ENCODE measurements around the gene PPFIBP1. TPM values are rescaled to one million over a fixed set of nuclear protein-coding genes. Genes with fewer than 3 reads are reported as not detected.
"Not testable (repeated sequence)": the region's sequence is repeated elsewhere in the genome, so short reads cannot be mapped to it uniquely, and the experiment has no call there.

Gene PPFIBP1
- total RNA-seq, 1 experiment from 2014 or later, result 82.3 TPM

DNA sequence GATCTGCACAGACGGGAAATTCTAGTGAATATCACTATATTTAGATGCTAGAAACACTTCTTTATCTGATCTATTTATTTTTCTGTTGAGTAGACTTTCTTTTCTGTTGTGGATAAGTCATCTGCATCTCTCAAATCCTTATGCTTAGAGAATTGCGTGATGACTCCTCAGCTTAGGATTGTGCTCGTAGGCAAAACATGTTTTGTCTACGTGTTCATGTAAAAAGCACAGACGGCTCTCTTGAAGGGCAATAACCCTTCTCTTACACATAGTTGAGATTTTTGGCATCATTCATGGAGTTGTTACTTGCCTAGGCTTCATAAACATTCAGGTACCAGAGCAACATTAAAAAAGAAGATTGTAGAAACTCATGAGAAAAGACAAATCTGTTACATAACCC lies 18.6 kb downstream of the PPFIBP1 start:
- no peak for DNase-seq (ENCODE audit: low spot score)

DNA sequence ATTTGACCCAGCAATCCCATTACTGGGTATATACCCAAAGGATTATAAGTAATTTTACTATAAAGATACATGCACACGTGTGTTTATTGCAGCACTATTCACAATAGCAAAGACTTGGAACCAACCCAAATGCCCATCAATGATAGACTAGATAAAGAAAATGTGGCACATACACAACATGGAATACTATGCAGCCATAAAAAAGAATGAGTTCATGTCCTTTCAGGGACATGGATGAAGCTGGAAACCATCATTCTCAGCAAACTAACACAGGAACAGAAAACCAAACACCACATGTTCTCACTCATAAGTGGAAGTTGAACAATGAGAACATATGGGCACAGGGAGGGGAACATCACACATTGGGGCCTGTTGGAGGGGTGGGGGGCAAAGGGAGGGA lies 20.9 kb downstream of the PPFIBP1 start:
- not testable (repeated sequence) for DNase-seq (ENCODE audit: low spot score)

DNA sequence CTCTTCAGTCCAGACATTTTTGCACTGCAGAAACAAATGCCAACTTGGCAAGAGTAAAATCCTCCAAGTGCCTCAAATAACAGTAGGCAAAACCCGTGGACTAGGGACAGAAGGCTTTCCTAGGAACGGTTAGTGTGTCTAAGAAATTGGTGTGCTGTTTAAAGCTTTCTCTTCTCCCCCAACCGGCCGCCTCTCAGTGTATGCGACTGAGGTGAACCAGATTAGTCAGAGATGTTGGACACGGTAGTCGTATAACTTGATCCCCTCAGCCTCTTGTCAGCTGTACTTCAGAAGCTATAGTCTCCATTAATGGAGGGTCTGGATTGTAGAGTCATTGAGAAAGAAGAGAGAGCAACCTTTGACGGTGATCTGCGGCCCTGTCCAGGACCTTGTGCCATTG lies 21.7 kb downstream of the PPFIBP1 start:
- no peak for DNase-seq (ENCODE audit: low spot score)

DNA sequence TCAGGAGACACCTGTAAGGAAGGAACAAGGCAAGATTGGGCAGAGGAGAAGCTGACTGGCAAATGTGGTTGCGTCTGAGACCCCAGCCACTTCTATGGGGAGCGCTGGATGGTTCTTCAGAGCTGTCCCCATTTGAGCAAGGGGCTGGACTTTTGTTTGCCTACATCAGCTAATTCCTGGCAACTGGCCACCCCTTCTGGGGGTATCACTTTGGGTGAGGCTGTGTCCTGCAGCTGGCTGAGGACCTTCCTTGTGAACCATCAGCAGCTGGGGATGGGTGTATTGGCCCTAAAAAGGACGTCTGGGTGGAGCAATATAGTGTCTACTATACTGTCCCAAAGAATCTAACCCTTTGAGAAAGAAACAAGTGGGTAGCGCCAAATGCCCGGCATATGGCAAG lies 23.6 kb downstream of the PPFIBP1 start:
- DNase-seq (ENCODE audit: low spot score), result no peak

DNA sequence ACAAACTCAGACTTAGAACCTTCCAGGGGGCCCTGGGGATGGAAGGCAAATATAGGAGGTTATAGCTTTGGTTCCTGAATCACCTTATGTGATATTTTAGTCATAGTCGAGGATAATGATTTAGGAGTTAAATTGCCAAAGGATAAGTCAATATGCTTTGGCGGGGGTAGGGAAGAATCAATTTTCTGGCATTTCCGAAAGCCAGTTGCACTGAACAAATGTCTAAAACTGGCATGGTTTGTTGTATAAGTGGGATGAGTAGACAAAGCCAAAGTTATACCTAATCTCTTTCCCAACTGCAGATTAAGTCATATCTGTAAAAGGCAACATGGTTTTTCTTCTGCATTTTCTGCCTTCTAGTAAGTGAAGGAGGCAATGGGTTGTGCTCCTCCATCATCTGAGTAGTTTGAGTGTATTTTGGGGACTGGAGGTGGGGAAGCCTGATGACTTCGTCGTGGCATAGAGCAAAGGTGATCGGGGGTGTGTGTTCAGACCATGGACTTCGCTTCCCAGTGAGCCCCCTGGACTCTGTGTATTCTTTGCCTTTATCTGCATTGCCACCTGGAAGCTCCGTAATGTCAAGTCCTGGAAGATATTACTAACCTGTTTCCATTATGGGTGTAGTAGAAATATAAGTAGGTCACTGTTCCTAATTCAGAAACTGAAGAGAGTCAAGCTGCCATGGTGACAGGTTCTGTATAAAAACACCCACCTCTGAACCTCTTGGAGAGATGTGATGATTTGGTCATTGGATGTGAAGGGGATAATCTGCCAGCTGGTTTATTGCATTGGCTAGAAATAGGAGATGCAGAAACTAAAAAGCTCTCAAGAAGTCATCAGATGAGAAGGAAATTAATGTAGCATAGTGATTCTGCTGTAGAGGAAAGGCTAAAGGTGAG lies 24.5 kb downstream of the PPFIBP1 start:
- no peak for DNase-seq (ENCODE audit: low spot score)

DNA sequence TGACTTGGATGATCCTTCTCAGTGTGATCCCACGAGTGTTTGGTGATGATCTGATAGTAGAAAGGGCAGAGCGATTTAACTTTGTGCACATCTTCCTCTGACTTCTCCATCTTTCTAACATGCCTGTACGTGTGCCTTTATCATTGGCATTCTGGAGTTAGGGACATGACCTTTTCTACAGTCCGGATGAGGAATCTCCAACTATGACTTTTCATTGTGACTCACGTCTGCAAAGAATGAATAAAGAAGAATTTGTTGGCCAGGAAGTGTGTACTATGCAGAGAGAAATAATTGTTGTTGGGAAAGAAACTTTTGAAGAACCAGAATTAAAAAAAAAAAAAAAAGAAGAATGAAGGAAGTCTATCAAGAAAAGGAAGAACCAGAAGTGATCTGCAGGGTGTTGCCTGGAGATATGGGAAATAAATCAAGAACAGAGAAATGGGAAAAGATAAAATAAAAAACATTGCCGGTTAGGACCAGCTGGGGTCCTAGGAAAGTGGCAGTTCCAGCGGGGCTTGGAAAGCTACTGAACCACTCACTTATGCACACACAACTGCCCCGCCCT lies 25.3 kb downstream of the PPFIBP1 start:
- peak; percentile 83 for DNase-seq (ENCODE audit: low spot score)

DNA sequence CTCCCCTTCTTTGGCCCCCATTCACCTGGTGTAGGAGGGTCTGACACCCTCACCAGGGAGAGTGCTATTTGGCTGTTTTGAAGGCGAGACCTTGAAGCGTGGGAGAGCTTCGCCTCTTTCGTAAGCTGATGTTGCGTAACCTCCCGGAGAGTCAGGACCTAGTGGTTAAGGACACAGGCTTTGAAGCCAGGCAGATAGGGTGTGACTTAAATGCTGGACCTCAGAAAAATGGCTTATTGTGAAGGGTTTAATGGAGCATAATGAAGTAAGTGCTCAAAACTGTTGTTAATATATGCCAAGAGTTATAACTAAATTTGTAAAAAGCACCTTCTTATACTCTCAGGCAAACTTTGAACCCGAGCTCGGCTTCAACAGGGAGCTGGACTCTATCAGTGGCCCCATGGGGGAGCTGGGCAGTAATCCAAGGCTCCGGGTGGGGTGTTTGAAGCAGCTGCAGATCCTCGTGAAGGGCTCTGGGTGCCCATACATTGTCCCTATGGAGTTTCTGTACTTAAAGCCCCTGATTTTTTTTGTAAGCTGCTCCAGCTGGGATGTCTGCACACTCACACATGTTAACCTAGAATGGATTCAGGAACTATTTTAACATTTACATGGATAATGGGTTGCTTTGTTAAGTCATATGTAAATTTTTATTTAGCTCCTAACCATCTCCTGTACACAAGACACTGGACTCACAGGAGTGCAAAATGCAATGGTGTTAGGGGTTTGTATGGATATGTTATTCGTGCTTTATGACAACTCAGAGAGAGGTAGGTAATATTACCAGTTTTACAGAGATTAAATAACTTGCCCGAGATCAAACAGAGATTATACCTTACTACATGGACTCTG lies 26.0 kb downstream of the PPFIBP1 start:
- peak; percentile 89 for DNase-seq (ENCODE audit: low spot score)

DNA sequence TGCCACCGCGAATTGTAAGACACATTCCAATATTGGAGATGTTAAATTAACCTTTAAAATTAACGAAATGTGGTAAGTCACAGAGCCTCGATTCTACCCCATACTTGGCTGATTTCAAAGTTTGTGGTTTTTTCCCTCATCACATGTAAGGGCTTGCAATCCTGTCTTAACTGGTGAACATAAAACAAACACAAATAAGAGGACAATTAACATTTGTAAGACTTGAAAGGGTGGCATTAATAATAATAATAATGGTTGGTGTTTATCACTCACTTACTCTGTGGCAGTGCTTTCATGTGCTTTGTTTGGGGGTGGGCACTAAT lies 26.6 kb downstream of the PPFIBP1 start:
- DNase-seq (ENCODE audit: low spot score), result no peak

DNA sequence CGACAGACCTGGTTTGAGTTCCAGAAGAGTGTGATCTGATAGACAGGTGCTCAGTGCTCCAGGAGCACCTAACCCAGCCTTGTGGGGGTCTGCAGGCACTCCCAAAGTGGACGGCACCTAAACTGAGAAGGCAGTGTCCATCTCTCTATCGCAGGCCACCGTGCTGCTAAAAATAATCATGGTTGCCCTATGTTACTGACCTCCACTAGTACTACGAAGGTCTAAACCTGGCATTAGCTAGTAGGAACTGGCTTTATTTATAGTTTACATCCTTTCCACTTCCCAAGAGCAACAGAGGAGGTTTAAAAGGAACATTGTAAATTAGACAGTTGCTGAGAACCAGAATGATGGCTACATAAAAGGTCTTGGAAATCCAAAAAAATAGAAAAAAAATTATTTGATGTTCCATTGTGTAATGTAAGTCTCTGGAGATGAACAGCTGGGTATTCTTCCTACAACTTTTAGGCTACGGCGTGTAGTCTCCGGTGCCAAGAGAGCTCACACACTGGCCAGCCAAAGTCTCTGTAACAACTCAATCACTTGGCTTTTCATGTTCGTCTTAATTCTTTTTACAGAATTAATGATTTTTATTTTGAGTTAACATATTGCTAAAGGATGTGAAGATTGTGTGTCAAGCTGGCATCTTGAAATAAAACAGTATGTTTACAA lies 27.3 kb downstream of the PPFIBP1 start:
- DNase-seq (ENCODE audit: low spot score), result no peak

DNA sequence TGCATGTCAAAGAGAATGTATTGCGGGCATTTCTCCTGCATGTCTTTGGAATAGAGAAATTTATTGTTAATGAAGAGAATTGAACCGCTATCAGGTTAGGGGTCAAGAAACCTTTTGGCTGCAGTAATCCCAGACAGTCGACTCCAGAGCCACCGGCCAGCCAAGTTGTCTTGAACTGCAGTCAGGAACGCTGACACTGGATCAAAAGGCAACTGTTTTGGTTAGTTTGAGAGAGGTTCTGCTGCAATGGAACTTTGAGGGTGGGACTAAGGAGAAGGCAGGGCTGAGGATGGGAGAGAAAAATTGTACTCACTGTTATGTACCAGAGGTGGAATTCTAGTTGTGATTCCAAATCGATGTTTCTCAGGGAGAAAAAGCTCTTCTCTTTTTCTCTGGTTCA lies 28.2 kb downstream of the PPFIBP1 start:
- no peak for DNase-seq (ENCODE audit: low spot score)

DNA sequence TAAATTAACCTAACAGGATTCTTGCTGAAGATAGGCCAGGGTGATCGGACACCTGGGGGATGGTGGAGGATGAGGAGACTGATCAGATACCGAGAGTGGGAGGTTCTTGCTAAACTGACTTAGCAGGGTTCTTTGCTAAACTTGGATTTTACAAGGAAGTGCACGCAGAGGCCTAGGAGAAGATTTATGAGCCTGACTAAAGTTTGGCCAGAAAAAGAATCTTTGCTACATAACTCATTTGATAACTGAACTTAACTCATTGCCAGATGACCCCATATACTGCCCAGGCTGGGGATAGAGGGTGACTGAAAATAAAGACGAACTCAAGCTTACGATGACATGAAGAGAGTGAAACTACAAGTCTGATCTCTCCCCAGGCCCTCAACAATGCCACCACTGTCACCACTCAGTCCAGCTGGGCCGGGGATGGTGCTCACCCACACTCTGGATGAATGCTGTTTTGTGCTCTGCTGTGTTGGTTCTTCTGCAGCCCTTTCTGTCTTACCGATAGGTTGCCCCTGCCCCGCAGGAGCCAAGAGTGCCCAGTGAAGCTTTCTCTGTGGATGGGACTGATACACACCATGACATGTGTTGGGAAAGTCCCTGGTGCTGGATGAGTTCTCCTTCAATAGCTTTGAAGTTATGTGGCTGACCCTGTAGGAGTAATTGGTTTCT lies 29.0 kb downstream of the PPFIBP1 start:
- DNase-seq (ENCODE audit: low spot score), result peak; percentile 27

DNA sequence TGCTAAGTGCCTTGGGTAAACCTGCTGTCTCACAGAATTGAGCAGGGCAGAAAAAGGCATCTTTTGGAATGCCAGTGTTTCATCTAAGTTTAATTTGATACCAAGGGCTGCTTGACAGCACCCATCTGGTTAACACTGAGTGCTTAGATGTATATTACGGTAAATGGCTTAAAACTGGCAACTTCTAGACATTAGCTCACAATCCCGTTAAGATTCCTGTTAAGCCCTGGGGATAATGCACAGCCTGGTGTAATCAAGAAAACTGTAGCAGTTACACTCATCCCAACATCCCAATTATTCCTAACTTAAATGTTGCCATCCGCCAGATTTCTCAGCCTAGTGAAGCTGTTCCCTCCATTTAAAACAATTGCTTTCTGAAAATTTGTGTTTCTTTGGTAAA lies 29.9 kb downstream of the PPFIBP1 start:
- DNase-seq (ENCODE audit: low spot score), result no peak

DNA sequence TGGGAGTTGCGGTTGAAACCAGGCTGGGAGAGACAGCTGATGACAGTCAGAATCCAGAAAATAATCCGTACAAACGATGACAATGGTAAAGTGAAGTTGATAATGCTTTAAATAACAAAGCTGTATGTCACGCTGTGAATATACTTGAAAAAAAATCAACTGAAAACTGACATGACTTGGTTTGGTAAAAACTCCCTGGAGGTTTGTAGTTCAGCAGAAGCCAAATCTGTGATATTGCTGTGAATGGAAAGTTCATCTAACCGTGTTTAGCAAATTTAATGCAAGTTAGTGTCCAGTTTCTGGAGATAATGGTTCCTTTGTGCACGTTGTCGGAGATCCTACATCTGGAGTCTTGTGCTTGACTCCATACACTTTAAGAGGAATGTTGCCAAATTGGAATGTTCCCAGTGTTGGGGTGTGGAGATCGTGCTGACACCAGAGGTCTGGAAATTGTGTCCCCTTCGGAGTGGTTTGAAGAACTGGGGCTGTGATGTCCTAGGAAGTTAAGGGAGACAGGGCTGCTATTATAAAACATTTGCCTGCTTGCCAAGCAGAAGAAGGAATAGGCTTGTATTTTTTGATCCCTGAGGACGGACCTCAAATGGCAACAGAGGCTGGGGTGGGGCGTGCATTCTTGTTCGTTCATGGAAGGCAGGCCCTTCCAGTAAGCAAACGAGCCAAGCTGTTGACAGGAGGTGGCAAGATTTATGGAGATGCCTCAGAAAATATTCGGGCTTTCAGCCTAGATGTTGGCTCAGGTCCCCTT lies 30.6 kb downstream of the PPFIBP1 start:
- DNase-seq (ENCODE audit: low spot score), result peak; percentile 72

DNA sequence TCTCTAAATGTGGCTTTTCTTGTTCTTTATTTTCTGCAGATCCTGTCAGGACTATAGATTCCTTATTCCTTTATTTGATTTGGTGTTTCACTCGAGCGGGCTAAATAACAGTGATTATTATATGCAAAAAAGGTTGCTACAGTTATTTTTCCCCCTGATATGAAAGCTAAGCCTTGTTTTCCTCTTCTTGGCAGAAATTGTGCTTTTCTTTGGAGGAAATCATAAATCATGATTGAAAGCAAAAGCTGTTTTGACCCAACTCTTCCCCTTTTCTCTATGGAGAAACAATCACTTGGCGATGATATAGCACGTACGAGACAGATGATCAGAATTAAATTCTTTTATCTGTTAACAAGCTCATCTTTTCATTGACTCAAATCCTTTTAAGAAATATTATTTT lies 31.4 kb downstream of the PPFIBP1 start:
- DNase-seq (ENCODE audit: low spot score), result peak; percentile 22

DNA sequence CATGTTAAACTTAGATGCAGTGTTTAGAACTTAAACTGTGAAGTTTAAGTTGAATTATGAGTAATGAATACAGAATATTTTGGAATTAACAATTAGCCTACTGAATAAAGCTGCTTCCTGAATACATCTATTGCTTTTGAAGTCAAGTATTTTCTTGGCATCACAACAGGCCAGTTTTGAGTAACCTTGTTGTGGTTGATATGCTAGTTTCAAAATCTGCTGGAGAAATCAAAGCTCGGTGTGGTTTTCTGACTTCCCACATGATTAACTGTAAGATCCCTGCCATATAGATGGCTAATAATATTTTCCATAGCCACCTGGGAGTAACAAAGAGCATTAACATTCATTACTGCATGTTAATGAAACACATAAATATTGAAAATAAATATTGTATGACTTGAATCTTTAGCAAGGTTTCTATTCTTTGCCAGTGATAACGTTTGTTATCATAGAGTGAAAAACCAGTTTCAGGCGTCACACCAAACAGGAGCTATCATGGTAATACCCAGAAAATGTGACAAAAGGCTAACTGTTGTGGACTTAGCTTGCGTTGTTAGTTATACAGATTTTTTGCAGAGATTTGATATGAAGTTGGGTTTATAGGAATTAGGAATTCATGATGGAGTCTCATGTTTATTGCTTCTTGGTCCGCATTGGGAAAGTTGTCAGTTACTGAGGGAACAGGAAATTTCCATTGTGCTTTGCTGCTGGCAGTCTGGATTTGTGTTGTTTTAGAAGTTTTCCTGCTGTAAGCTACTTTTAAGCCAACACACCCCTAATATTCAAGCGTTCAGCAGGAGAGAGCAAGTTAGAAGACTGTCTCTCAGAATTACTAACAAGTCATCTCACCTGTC lies 32.1 kb downstream of the PPFIBP1 start:
- DNase-seq (ENCODE audit: low spot score), result peak; percentile 34

DNA sequence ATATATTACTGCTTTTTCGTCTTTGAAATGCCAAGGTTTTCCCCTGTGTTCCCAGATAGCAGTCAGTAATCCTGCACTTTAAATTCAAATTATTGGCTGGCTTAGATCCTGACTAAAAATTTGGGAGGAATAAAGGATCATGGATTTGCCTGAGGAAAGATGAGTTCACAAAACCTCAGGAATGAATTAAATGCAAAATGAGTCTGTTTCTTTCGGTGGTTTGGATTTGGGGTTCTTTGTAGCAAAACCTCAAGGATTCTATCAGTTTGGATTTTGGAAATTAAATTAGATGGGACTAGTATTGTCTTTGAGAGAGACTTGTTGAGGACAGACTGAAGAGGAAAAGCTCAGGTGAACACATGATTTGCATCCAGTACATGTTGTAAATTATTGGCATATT lies 36.1 kb downstream of the PPFIBP1 start:
- DNase-seq (ENCODE audit: low spot score), result no peak

DNA sequence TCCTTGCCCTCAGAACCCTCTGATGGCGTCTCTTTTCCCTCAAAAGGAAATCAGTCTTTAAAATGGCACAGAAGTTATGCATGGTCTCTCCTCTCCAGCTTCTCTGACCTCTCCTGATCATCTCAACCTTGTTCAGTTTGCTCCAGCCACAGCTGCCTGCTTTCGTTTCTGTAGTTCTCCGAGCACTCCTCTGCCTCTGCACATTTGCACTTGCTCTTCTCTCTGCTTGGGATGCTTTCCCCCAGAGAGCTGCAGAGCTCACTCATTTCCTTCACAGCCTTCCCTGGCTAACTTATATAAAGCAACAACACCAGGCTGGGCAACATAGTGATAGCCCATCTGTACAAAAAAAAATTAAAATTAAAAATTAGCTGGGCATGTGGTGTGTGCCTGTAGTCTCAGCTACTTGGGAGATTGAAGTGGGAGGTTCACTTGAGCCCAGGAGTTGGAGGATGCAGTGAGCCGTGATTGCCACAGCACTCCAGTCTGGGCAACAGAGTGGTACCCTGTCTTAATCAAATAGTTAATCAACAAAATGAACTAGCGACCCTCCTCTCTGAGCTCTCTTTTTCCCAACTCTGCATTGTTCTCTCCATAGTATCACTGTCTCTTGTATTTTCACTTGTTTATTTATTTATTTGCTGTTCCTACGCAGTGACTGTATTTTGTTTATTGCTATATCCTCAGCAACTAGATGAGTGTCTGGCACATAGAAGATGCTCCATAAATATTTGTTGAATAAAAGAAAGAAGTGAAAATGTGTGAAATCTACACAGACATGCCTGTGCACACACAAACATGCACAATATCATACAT lies 37.7 kb downstream of the PPFIBP1 start:
- DNase-seq (ENCODE audit: low spot score), result no peak

DNA sequence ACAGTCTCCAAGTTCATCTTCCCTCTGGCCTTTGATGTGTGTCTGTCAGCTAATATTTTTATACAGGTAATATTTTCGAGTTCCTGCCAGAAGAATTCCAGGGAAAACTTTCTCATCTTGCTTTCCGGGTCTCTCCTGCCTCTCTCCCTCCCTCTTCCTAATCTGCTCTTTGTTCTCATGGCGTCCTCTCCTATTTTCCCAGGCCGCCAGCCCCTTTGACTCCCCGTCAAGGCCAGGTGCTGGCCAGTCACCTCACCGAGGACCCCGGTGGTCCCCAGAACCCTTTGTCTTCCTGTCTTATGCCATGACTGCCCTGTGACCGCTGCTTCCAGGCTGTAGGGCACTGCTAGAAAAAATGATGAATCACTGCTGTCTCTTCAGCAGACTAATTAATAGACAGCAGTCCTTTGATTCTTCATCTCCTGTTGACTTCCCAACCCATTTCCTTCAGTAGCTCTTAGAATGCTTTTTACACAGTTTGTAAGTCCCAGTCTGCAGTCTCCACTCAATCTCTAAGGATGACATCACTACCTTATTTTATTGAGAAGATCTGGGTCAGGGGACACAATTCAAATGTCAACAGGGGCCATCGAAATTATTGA lies 40.7 kb downstream of the PPFIBP1 start:
- DNase-seq (ENCODE audit: low spot score), result peak; percentile 59

DNA sequence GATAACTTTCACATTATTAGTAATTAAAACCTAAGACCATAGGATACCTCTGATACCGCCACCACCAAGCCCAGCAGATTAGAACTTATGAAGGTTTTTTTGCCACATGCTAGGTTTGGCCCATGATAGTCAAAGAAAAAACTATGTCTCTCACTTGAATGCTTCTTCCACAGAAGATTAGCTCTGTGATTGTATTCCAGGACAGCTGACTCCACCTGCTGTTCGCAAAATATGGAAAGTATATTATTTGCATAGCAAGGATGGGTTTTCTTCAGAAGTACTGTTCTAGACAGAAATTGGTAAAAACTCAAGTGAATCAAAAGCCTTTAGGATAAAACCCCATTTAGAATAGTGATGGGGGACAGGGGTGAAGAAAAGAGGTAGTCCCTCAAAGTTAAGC lies 42.2 kb downstream of the PPFIBP1 start:
- DNase-seq (ENCODE audit: low spot score), result no peak
